Measurements from ENCODE around the gene PPIB.

Gene PPIB
- long read RNA-seq, donor 1, transcript PPIB-201 (5 exons, 1,081 nt) = major isoform, 503 of 655 reads
- long read RNA-seq, donor 1, partial matches to known transcripts = 79 of 655 reads
- long read RNA-seq, donor 1, other reads (novel, unspliced or antisense) = 69 of 655 reads
- long read RNA-seq, donor 2, transcript PPIB-201 (5 exons, 1,081 nt) = major isoform, 257 of 341 reads
- long read RNA-seq, donor 2, transcript PPIB-203 (3 exons, 1,208 nt) = minor isoform, 5 of 341 reads
- long read RNA-seq, donor 2, partial matches to known transcripts = 56 of 341 reads
- long read RNA-seq, donor 2, other reads (novel, unspliced or antisense) = 23 of 341 reads
- long read RNA-seq, donor 3, transcript PPIB-201 (5 exons, 1,081 nt) = major isoform, 175 of 206 reads
- long read RNA-seq, donor 3, partial matches to known transcripts = 19 of 206 reads
- long read RNA-seq, donor 3, other reads (novel, unspliced or antisense) = 11 of 206 reads
- long read RNA-seq, donor 4, transcript PPIB-201 (5 exons, 1,081 nt) = major isoform, 282 of 366 reads
- long read RNA-seq, donor 4, partial matches to known transcripts = 57 of 366 reads
- long read RNA-seq, donor 4, other reads (novel, unspliced or antisense) = 26 of 366 reads
- long read RNA-seq, donor 5, transcript PPIB-201 (5 exons, 1,081 nt) = major isoform, 340 of 419 reads
- long read RNA-seq, donor 5, partial matches to known transcripts = 27 of 419 reads
- long read RNA-seq, donor 5, other reads (novel, unspliced or antisense) = 52 of 419 reads
- long read RNA-seq, donor 6, transcript PPIB-201 (5 exons, 1,081 nt) = major isoform, 271 of 353 reads
- long read RNA-seq, donor 6, transcript PPIB-203 (3 exons, 1,208 nt) = minor isoform, 6 of 353 reads
- long read RNA-seq, donor 6, partial matches to known transcripts = 49 of 353 reads
- long read RNA-seq, donor 6, other reads (novel, unspliced or antisense) = 27 of 353 reads
- long read RNA-seq, donor 7 = 0 reads
- long read RNA-seq, donor 8, transcript PPIB-201 (5 exons, 1,081 nt) = major isoform, 257 of 321 reads
- long read RNA-seq, donor 8, partial matches to known transcripts = 22 of 321 reads
- long read RNA-seq, donor 8, other reads (novel, unspliced or antisense) = 39 of 321 reads

DNA sequence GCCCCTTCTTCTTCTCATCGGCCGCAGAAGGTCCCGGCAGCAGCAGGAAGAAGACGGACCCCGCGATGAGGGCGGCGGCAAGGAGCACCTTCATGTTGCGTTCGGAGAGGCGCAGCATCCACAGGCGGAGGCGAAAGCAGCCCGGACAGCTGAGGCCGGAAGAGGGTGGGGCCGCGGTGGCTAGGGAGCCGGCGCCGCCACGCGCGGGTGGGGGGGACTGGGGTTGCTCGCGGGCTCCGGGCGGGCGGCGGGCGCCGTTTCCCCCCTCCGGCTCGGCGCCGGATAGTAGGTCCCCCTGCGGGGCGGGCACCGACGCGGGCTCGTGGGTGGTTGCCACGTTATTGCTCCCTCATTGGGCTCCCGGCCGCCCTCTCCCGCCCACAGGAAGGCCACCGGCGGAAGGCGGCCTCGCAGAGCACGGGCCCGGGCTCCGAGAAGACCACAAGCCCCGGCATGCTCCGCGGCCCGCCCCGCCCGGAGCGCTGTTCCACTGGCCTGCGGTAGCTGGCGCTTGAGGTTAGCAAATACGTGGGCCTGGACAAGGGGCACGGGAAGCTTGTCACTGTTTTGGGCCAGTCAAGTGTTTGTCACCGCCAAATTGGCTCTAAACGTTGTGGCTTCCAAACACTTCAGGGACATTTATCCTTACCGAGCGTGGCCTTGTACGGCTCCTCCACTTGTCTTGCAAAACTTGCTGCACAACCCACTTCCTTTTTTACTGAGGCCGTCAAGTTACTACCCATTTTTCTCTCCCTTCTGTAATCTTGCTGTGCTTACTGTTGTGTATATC is at the start of gene PPIB:
TSS of gene PPIB (minus strand) at position 154 of the 790 bp plus-strand sequence. CDS start at position 118, 36 bp downstream.
- DNase-seq = peak; percentile 90

DNA sequence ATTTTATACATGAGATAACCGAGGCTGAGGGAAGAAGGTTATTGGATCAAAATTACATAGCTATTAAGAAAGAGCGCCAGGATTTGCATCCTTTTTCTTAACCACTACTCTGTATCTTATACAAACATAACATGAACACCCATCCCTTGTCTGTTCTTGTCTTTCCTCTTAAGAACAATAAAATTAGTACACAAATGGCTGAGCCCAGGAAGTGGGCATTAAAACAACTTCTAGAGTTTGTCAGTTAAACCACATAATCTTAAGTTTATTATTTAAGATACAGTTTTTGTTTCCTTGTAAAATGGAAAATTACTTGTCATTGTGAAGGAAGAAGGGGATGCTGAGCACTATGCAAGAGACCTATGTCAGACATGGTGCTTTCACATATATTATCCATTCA is 48.9 kb upstream of the PPIB start:
- no peak for DNase-seq

DNA sequence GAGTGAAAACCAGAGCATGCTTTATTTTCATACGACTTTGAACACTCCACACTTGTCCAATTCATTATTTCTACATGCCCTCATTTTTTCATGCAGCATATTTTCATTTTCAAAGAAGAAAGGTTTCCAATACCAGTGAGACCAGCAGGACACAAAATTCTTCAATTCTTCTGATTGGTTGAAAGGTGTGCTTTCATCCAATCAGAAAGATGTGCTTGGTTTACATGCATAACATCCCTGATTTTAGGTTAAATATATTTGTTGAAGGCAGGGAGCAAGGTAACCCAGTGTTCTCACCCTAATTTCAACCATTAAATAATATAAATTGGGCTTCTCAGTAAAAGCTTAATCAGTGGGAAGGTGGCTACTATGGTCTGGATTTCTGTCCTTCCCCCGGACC is 47.5 kb upstream of the PPIB start:
- no peak for DNase-seq

DNA sequence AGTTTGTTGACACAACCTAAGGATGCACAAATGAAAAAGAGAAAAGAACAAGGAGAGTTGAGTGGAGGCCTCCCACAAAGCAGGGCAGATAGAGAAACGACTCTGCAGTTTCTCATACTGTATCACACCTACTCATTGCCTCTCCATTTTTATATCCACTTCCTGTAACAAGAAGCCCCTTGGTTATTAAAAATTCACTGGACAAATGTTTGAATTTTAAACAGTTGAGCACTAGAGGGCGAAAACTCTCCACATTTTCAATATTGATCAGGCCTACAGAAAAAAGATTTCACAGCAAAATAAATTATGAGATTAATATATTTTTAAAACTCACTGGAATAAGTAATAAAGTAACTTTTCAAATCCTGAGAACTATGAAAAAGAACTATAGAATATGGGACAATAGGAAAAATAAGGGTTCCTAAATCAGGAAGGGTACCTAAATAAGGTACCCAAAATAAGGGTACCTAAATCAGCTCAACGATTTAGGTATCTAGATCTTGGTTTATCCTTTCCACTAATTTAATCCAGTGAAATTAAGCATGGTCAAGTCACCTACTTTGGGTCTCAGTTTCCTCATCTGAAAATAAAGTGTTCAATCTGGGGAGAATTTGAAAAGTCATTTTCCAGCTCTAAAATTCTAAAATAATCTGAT is 47.0 kb upstream of the PPIB start:
- no peak for DNase-seq

DNA sequence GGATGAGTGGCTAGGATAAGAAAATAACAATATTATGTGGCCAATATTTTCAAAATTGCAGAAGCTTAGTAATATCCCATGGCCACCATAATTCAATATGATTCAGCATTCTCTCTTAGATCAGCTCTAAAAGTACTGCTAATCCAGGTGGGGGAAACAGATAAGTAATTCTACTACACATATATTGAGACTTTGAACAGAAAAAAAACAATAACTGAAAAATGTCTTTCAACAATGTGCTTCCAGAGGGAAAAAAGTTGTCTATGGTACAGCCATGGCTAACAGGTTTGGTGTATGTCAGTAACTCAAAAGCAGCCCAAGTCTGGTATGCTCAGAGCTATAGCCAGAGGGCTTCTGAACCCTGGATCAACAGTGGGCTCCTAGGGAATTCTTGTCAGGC is 42.4 kb upstream of the PPIB start:
- no peak for DNase-seq

DNA sequence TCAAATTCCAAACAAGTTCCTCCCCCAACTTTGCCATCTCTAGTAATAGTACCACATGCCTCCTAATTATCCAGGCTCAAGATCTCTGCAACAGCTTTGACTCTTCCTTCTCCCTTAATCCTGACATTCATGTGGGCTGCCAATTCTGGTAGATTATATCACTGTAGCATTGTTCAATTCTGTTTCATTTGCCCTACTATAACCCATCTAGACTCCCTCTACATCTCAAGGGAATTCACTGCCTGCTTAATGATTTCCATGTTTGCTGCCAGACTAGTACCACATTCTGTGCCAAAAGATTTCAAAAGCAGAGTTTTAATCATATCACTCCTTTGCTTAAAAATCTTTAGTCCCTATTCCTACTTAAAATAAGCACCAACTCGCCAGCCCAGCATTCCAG is 34.6 kb upstream of the PPIB start:
- DNase-seq = no peak

DNA sequence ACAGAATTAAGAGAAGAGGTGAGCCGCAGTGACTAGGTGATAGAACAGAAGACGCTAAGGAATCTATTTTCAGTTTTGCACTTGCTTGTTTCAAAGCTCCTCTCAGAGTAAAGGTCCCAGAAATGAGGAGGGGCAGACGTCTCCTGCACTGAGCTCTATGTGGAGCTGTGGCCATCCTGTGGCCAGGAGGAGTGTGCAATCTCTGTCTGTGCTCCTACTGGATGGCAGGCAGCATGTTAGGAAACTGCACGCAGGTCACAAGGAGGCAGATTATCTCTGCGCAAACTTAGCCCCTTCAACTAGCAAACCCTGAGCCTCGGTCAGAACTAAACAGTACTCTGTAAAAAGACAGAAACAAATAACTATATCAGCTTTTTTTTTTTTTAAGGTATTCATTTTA is 31.1 kb upstream of the PPIB start:
- DNase-seq = no peak

DNA sequence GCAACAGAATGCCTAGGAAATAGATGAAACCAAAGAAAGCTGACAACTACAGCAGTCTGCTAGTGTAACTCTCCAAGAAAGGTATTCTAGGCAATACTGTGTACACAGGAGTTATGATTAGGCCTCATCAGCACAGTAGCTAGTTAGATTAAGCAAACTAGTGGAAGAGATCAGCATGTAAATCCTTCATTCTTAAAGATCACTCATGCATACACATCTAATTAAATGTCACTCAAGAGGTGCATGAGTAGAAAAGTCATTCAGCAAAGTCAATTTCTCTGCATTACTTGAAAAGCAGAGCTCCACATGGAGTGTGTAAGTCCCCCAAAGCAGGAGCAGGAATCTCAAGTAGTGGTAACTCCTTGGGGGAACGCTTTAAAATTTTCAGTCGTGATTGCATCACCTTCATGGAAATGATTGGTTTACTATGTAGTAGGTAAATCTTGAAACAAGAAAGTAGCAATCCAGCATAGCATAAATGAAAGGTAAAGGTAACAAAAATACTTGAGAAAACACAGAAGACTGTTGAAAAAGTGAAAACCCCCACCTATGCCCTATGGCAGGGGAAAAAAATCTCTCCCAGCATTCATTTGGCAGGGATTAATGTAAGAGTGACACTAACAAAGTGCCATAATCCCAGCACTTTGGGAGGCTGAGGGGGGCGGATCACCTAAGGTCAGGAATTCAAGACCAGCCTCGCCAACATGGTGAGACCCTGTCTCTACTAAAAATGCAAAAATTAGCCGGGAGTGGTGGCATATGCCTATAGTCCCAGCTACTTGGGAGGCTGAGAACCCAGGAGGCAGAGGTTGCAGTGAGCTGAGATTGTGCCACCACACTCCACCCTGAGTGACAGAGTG is 29.4 kb upstream of the PPIB start:
- no peak for DNase-seq

DNA sequence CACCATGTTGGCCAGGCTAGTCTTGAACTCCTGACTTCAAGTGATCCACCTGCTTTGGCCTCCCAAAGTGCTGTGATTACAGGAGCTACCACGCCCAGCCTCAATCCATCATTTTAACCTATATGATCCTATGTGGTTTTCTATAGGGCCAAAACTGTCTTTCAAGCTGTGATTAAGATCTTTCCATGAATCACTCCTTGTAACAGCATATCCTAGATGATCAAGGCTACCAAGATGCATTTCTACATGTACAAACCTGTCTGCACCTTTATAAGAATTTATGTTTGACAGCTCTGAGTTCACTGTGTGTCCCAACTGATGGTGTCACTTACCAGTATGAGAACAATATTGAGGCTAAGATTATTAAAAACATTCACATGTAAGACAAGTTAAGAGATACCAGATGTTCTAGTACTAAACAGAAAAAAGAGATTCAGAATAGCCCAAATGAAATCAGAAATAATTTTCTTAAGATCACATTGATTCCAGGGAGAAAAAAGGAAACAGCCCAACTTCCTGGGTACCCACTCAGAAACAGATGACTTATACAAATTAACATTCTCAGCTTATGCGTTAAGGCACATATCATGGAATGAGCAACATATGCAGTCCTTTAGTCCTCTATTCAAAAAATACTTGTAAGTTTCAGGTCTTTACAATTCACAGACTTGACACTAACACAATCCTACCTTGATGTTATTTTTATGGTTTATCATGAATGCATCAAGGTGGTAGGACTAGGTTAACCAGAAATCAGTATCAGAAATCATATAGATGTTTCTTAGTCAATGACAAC is 24.8 kb upstream of the PPIB start:
- DNase-seq = no peak

DNA sequence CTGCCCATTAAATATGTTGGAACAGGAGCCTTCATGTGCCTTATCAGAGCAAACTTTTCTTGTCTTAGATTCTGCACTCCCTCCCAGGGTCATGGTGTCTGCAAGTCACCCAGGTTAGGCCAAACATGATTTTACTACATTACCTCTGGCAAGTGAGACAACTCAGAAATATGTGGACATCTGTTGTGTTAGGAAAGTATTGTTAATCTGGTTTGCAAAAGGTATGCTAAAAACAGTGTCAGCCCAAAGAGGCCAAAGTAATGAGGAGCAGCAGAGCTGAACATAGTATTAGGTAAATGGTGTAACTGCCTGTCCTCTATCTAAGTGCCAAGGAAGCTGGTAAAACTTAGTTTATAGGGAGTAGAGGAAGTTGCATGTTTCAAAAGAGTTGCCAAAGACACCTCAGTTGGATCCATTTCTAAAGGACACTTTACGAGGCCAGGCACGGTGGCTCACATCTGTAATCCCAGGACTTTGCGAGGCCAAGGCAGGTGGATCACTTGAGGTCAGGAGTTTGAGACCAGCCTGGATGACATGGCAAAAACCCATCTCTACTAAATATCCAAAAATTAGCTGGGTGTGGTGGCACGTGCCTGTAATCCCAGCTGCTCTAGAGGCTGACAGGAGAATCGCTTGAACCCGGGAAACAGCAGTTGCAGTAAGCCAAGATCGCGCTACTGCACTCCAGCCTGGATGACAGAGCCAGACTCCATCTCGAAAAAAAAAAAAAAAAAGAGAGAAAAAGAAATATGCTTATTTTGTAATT is 22.5 kb upstream of the PPIB start:
- no peak for DNase-seq

DNA sequence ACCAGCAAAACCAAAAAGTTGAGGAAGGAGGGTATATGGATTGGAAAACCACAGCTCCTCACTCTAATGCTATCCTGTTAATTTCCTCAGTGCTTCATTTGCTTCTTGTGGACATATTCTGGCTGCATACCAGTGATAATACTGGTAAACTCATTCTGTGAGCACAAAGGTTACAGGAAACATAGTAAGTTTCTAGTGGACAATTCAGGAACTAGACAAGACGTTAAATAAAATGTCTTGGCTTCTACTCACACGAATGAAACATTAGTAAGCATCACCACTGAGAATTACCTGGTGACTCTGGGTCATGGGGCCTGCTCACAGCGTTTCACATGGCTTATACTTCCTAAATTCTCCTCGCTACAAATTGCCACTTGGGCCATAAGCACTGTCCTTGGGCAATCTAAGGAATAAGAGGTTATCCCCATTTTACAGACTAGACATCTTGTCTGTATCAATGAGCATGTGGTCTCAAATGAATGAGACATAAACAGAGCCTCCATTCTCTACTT is 20.1 kb upstream of the PPIB start:
- DNase-seq = no peak

DNA sequence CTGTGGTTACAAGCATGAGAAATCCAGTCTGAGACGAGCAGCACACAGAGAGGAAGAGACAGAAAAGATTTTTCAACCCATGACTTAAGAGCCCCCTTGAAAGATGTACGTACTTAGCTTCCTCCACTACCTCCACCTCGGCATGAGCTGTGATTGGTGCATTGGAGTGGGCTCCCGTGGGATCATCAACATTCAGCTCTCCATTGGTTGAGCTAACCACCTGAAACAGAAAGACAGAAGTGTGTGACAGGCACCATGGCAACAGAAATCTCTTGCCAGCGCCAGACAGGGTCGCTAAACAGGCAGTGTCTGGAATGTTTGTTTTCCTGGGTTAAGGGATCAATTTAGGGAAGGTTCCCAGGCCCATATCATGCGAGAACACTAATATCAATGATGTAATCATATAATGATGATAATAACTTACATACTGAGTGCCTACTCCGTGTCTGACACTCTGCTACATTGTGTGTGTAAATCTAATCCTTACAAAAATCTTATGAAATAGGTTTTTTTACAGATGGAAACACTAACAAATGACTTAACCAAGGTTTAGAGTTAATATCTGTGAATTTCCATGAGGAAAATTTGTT is 17.5 kb upstream of the PPIB start:
- no peak for DNase-seq

DNA sequence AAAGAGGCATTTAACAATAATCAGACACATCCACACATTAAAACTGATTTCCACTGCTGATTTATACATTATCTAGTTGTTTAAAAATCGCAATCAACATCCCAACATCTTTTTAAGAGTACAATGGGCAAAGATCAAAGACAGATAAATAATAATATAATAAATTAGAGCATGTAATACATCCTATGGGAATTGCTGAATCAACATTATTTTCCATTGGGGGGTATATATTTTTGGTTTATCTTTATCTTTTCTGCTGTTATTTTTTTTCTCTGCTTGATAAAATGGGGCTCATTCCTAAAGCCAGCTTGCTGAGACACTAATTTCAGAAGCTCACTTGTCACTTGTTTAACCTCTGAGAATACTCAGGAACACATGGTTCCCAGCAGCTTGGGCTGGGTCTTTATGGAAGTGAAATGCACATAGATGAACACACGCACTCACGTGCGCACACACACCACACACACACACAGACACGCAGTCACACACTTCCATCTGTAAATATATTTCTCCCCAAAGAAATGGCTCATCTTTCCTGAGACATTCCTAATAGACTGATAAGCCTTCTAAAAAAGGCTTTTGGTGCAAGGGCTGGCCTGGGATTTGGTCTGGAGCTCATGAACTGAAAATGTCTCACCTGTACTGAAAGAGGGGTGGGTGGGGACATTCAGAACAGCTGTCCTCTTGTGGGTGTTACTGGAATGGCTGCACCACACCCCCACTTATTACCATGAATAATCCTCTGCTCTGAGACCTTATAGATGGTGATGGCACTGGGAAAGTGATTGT is 3.5 kb upstream of the PPIB start:
- DNase-seq = no peak

DNA sequence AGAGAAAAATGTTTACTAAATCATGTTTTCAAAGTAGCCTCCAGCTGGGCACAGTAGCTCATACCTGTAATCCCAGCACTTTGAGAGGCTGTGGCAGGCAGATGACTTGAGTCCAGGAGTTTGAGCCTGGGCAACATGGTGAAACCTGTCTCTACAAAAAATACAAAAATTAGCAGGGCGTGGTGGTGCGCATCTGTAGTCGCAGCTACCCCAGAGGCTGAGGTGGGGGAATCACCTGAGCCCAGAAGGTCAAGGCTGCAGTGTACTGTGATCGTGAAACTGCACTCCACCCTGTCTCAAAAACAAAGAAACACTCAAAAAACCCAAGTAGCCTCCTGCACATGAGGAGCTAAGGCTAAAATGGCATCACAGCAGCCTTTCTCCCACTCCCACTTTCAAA is 1.6 kb upstream of the PPIB start:
- no peak for DNase-seq

DNA sequence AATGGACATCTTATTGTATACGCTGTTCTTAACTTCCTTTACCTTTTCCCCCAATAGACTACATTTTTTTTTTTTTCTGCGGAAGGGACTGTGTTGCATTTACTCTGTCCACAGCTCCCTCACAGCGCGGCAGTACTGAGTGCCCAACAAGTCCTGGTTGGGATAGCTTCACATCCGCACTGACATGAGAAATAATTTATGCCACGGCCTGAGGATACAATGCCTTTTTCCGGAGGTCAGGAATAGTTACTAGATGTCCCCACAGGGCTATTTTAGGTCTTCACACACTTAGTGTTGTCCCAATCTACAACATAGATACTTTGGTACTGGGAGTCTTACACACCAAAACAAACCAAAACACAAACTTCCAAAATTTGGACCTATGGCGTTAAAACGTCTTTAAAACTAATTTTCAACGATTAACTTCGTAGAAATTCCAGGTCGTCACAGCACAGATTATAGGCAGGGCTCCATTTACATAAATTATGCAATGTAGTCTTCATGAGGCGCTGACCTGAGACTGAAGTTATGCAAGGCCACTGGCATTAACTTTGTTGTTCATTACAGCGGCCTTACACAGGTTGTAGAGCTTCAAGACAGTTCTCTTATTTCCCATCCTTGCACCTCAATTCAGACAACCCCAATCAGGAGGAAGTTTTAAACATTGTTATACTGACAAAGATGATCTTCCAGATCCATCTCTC is 989 bp upstream of the PPIB start:
- DNase-seq = no peak

DNA sequence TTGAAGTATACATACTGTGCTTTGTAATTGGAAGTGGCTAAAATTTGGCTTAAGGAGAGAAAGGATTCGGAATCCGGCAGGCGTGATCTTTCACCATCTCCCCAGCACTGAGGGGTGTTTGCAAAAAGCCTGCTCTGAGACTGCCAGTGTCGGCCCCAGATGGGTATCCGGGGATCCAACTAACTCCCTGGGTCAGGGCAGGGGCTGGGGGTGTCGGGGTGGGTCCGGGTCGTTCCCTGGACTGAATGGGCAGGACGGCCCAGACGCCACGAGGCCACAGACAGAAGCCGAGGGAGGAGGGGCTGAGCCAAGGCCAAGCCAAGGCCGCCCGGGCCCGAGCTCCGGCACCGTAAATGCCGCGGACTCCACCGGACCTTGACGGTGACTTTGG is 349 bp downstream of the PPIB start:
- DNase-seq = no peak

All from right kidney (tissue), 9 donors.